Activated CD4-positive, alpha-beta T cell treated with anti-CD3 and anti-CD28 coated beads, Interleukin-2, amount 50 U/mL, for 4 hours (primary cell): ENCODE measurements around the gene NEUROD1.

Source experiments
- DNase-seq, 2 experiments: peaks; one replicate each; pipeline ENCODE4 v3.0.0-alpha.2; 2020

The NEUROD1 gene

DNA sequence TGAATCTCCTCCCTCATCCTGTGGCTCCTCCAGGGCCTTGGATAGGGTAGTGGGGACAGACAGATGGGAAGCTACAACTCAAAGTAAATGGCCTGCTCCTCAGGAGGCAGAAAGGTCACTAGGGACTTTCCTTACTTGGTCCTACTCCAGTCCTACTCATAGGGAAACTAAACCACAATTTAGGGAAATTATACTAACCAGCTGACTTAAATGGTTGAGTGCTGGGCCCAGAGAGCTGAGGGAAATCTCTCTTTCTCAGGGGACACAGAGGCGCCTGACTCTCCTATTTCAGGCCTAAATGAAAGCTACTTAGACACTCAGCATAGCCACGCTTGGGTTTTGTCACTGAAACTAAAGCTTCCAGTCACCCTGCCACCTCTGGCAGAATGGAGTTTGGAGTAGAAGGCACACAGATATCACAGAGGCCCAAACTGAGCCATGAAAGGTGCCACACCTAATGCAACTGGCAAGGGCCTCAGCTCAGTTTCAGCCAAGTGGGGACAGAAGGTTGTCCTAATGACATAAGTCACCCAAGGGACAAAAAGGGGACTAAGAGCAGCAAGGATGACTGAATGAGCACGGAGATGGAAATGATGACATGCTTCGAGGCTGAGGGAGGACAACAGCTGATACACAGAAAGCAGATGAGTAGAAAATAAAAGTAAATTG lies 47.5 kb downstream of the NEUROD1 start:
- DNase-seq, result no peak

DNA sequence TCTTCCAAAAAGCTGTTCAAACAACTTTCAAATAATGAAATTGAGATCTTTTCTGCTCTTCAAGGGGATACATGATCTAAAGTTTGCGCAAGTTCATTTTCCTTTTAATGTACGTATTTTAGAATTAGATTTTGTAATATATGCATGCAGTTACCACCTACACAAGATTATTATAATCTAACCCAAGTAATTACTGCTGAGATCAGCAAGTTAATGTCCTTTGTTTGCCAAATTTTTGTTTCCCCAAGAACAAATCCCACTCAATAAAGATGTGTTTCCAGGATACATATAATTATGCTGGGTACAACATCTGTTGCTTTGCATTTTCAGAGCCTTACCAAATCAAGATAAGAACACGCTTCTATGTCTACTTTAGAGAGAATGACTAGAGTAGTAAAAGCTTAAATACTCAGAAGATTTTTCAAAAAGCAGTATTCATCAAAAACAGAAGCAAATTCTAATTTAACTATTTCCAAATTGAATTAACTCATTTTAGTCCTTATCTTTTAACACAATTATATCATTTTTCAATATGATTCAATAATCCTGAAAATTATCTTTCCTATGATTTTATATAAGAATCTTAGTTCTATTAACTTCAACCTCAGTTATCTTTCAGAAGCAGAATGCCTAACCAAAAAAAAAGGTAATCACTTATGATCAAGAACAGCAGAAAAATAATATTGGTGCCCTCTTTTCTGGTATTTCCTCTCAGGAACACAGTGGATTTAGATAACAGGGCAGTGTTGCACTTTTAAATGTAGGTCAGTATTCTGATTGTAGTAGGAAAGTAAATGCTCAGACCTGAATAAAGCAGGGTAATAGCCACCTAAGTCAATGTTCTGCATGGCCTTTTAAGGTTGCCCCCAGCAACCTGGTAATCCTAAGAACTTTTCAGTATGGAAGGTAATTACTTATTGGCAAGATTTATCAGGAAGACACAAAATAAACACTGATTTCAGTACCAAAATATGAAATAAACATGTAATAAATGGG lies 51.4 kb downstream of the NEUROD1 start:
- DNase-seq, result no peak

DNA sequence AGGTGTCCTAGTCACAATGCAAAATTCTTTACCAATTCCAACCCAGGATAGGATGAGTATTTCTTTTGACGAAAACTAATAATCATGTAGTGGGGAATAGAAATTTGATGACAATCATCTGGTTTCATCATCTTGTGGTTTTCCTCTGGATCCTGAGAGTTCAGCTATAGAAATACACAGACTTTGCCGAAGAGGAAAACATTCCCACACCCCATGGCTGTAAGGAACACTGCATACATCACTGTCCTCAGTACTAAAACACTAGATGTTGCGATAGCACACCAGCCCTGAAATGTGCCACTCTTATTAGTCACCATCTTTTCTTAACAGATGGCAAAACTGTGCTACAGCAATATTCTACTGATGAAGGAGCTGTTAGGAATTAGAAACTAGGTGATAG lies 52.8 kb downstream of the NEUROD1 start:
- DNase-seq, result no peak

DNA sequence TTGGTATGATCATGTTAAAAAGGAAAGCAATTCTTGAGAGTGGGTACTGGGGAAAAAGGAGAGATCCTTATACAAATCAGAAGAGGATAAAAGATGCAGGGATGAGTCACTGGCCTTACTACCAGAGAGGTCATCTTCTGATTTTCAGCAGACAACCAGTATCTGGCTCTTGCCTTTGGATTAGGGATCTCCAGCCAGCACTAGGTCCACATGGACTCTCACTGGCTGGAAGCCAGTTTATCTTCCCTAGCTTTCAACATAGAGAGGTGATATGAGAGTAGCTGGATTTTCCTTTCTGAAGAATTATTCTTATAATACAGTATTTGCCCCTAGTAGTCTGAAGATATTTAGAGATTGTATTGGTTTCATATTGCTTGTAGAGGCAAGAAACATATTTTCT lies 53.6 kb downstream of the NEUROD1 start:
- no peak for DNase-seq
